Measurements from ENCODE around the gene ABCG1.

The ABCG1 gene

GRCh38 chr21:42183374-42184266 is 35.3 kb upstream of the ABCG1 start:
- H3K9ac ChIP-seq (ENCODE audit: low read depth, low read length), result no peak overlapping the region
- WGBS, result 95% methylated on average over 6 of the region's 6 CpGs
- no peaks in the 10 kb centered on the region for H3K27me3 ChIP-seq (ENCODE audit: insufficient read depth, low read length)
- no peaks in the 10 kb centered on the region for H3K36me3 ChIP-seq (ENCODE audit: insufficient read depth, low read length)
- no peak overlapping the region for H3K27ac ChIP-seq (ENCODE audit: low read depth, low read length)
- H3K4me1 ChIP-seq (ENCODE audit: insufficient read depth, low read length), result no peaks in the 10 kb centered on the region
- H3K9me3 ChIP-seq (ENCODE audit: insufficient read depth, low read depth, low read length), result no peaks in the 10 kb centered on the region; the same call in 1 of the 2 replicates
- no peak overlapping the region for H3K4me3 ChIP-seq (ENCODE audit: low read length)

GRCh38 chr21:42186591-42186990 is 32.3 kb upstream of the ABCG1 start:
- H3K9me3 ChIP-seq (ENCODE audit: insufficient read depth, low read depth, low read length), result no peaks in the 10 kb centered on the region; the same call in 1 of the 2 replicates
- 89% methylated on average over 2 of the region's 2 CpGs for WGBS
- no peaks in the 10 kb centered on the region for H3K36me3 ChIP-seq (ENCODE audit: insufficient read depth, low read length)
- H3K4me3 ChIP-seq (ENCODE audit: low read length), result no peak overlapping the region
- no peaks in the 10 kb centered on the region for H3K4me1 ChIP-seq (ENCODE audit: insufficient read depth, low read length)
- no peaks in the 10 kb centered on the region for H3K27me3 ChIP-seq (ENCODE audit: insufficient read depth, low read length)
- no peak overlapping the region for H3K27ac ChIP-seq (ENCODE audit: low read depth, low read length)
- H3K9ac ChIP-seq (ENCODE audit: low read depth, low read length), result no peak overlapping the region

- WGBS, result 94% methylated on average over 8 of the region's 8 CpGs
- Histone ChIP-seq H3K9me3 (ENCODE audit: insufficient read depth, low read depth, low read length) (no peaks in the 10 kb centered on the region; the same call in 1 of the 2 replicates), H3K4me1 (ENCODE audit: insufficient read depth, low read length) (no peaks in the 10 kb centered on the region), H3K36me3 (ENCODE audit: insufficient read depth, low read length) (no peaks in the 10 kb centered on the region), H3K9ac (ENCODE audit: low read depth, low read length) (no peak overlapping the region), H3K27me3 (ENCODE audit: insufficient read depth, low read length) (no peaks in the 10 kb centered on the region), H3K4me3 (ENCODE audit: low read length) (no peak overlapping the region), H3K27ac (ENCODE audit: low read depth, low read length) (no peak overlapping the region)
These were observed 30.8 kb upstream of the ABCG1 start for GRCh38 chr21:42187976-42188653.

- WGBS, result 94% methylated on average over 4 of the region's 4 CpGs
- Histone ChIP-seq H3K4me3 (ENCODE audit: low read length) (no peak overlapping the region), H3K9me3 (ENCODE audit: insufficient read depth, low read depth, low read length) (no peaks in the 10 kb centered on the region; the same call in 1 of the 2 replicates), H3K36me3 (ENCODE audit: insufficient read depth, low read length) (no peaks in the 10 kb centered on the region), H3K27ac (ENCODE audit: low read depth, low read length) (no peak overlapping the region), H3K27me3 (ENCODE audit: insufficient read depth, low read length) (no peaks in the 10 kb centered on the region), H3K4me1 (ENCODE audit: insufficient read depth, low read length) (no peaks in the 10 kb centered on the region), H3K9ac (ENCODE audit: low read depth, low read length) (no peak overlapping the region)
These were observed 30.3 kb upstream of the ABCG1 start for GRCh38 chr21:42188663-42189062.

GRCh38 chr21:42189431-42189830 is 29.5 kb upstream of the ABCG1 start:
- H3K36me3 ChIP-seq (ENCODE audit: insufficient read depth, low read length), result no peaks in the 10 kb centered on the region
- H3K9ac ChIP-seq (ENCODE audit: low read depth, low read length), result no peak overlapping the region
- H3K9me3 ChIP-seq (ENCODE audit: insufficient read depth, low read depth, low read length), result no peaks in the 10 kb centered on the region; the same call in 1 of the 2 replicates
- H3K4me1 ChIP-seq (ENCODE audit: insufficient read depth, low read length), result no peaks in the 10 kb centered on the region
- H3K4me3 ChIP-seq (ENCODE audit: low read length), result no peak overlapping the region
- 100% methylated on average over 1 of the region's 1 CpG for WGBS
- no peak overlapping the region for H3K27ac ChIP-seq (ENCODE audit: low read depth, low read length)
- no peaks in the 10 kb centered on the region for H3K27me3 ChIP-seq (ENCODE audit: insufficient read depth, low read length)

GRCh38 chr21:42189860-42190485 is 29.0 kb upstream of the ABCG1 start:
- H3K27me3 ChIP-seq (ENCODE audit: insufficient read depth, low read length), result no peaks in the 10 kb centered on the region
- no peak overlapping the region for H3K27ac ChIP-seq (ENCODE audit: low read depth, low read length)
- WGBS, result 93% methylated on average over 11 of the region's 11 CpGs

GRCh38 chr21:42190486-42190863 is 28.5 kb upstream of the ABCG1 start:
- Histone ChIP-seq H3K36me3 (ENCODE audit: insufficient read depth, low read length) (no peaks in the 10 kb centered on the region), H3K27ac (ENCODE audit: low read depth, low read length) (no peak overlapping the region), H3K4me3 (ENCODE audit: low read length) (no peak overlapping the region), H3K4me1 (ENCODE audit: insufficient read depth, low read length) (no peaks in the 10 kb centered on the region), H3K9me3 (ENCODE audit: insufficient read depth, low read depth, low read length) (no peaks in the 10 kb centered on the region; the same call in 1 of the 2 replicates), H3K27me3 (ENCODE audit: insufficient read depth, low read length) (no peaks in the 10 kb centered on the region), H3K9ac (ENCODE audit: low read depth, low read length) (no peak overlapping the region)
- 96% methylated on average over 8 of the region's 8 CpGs for WGBS

More at GRCh38 chr21:42189860-42190485, 29.0 kb upstream of the ABCG1 start:
- Histone ChIP-seq H3K9me3 (ENCODE audit: insufficient read depth, low read depth, low read length) (no peaks in the 10 kb centered on the region; the same call in 1 of the 2 replicates), H3K9ac (ENCODE audit: low read depth, low read length) (no peak overlapping the region), H3K36me3 (ENCODE audit: insufficient read depth, low read length) (no peaks in the 10 kb centered on the region), H3K4me1 (ENCODE audit: insufficient read depth, low read length) (no peaks in the 10 kb centered on the region), H3K4me3 (ENCODE audit: low read length) (no peak overlapping the region)

- Histone ChIP-seq H3K4me1 (ENCODE audit: insufficient read depth, low read length) (no peaks in the 10 kb centered on the region), H3K27ac (ENCODE audit: low read depth, low read length) (no peak overlapping the region), H3K9me3 (ENCODE audit: insufficient read depth, low read depth, low read length) (no peaks in the 10 kb centered on the region; the same call in 1 of the 2 replicates), H3K9ac (ENCODE audit: low read depth, low read length) (no peak overlapping the region), H3K4me3 (ENCODE audit: low read length) (no peak overlapping the region), H3K36me3 (ENCODE audit: insufficient read depth, low read length) (no peaks in the 10 kb centered on the region), H3K27me3 (ENCODE audit: insufficient read depth, low read length) (no peaks in the 10 kb centered on the region)
- WGBS, result 95% methylated on average over 5 of the region's 5 CpGs
These were observed 27.9 kb upstream of the ABCG1 start for GRCh38 chr21:42191064-42191463.

GRCh38 chr21:42191696-42192595 is 27.0 kb upstream of the ABCG1 start:
- 87% methylated on average over 21 of the region's 21 CpGs for WGBS
- no peaks in the 10 kb centered on the region for H3K4me1 ChIP-seq (ENCODE audit: insufficient read depth, low read length)
- no peaks in the 10 kb centered on the region for H3K9me3 ChIP-seq (ENCODE audit: insufficient read depth, low read depth, low read length)
- no peaks in the 10 kb centered on the region for H3K27me3 ChIP-seq (ENCODE audit: insufficient read depth, low read length)
- H3K27ac ChIP-seq (ENCODE audit: low read depth, low read length), result no peak overlapping the region
- no peak overlapping the region for H3K4me3 ChIP-seq (ENCODE audit: low read length)
- no peak overlapping the region for H3K9ac ChIP-seq (ENCODE audit: low read depth, low read length)
- no peaks in the 10 kb centered on the region for H3K36me3 ChIP-seq (ENCODE audit: insufficient read depth, low read length)

- no peak overlapping the region for H3K9ac ChIP-seq (ENCODE audit: low read depth, low read length)
- H3K9me3 ChIP-seq (ENCODE audit: insufficient read depth, low read depth, low read length), result no peaks in the 10 kb centered on the region
- no peak overlapping the region for H3K4me3 ChIP-seq (ENCODE audit: low read length)
- no peaks in the 10 kb centered on the region for H3K36me3 ChIP-seq (ENCODE audit: insufficient read depth, low read length)
- H3K4me1 ChIP-seq (ENCODE audit: insufficient read depth, low read length), result no peaks in the 10 kb centered on the region
- no peaks in the 10 kb centered on the region for H3K27me3 ChIP-seq (ENCODE audit: insufficient read depth, low read length)
- H3K27ac ChIP-seq (ENCODE audit: low read depth, low read length), result no peak overlapping the region
- WGBS, result 93% methylated on average over 9 of the region's 9 CpGs
These were observed 25.7 kb upstream of the ABCG1 start for GRCh38 chr21:42193131-42193671.

Measured in HUES64 (cell line).